Fibroblast of the aortic adventitia (primary cell): Measurements from ENCODE around the gene GPER1. TPM values are rescaled to one million over a fixed set of nuclear protein-coding genes. Genes with fewer than 3 reads are reported as not detected.

Source experiments
- DNase-seq: peaks from one replicate; pipeline ENCODE4 v3.0.0-alpha.2; 2010; ENCODE audit warnings: low read depth
- H3K4me3 ChIP-seq: 2 replicates; pipeline ENCODE4 v1.5.1; 2011; ENCODE audit warnings: low read depth, mild to moderate bottlenecking, control low read depth, low read length, moderate library complexity
- CTCF ChIP-seq: IDR thresholded peaks from 2 replicates; pipeline ENCODE4 v1.5.1; 2011; ENCODE audit warnings: mild to moderate bottlenecking, low read length, control low read depth, inconsistent platforms; ENCODE audit not compliant: insufficient read depth
- total RNA-seq: library from RNA; depleted of rRNA; stranded (reverse); fragments of >200 nt; gene quantifications from 2 replicates; pipeline ENCODE4 v1.2.3, GENCODE V29; 2012; ENCODE audit warnings: low replicate concordance

GPER1 gene
- total RNA-seq, 1 donor = 6.4 TPM

GRCh38 chr7:1104516-1105179, 16.7 kb downstream of the GPER1 start:
- DNase-seq = no peak
- no peak for TF ChIP-seq CTCF
- no peak overlapping the region for H3K4me3 ChIP-seq

- no peak overlapping the region for H3K4me3 ChIP-seq
- no peak for DNase-seq
- TF ChIP-seq CTCF = no peak
Measured at GRCh38 chr7:1105189-1105588, 17.3 kb downstream of the GPER1 start.

GRCh38 chr7:1106063-1106792, 18.3 kb downstream of the GPER1 start:
- TF ChIP-seq CTCF = no peak
- H3K4me3 ChIP-seq = no peak overlapping the region
- no peak for DNase-seq

GRCh38 chr7:1106793-1107421, 19.0 kb downstream of the GPER1 start:
- DNase-seq = no peak
- no peak for TF ChIP-seq CTCF
- H3K4me3 ChIP-seq = no peak overlapping the region

- TF ChIP-seq CTCF = no peak
- H3K4me3 ChIP-seq = no peak overlapping the region
- DNase-seq = no peak
Measured at GRCh38 chr7:1108264-1108920, 20.5 kb downstream of the GPER1 start.

- TF ChIP-seq CTCF = no peak
- DNase-seq = no peak
- H3K4me3 ChIP-seq = no peak overlapping the region
Measured at GRCh38 chr7:1109581-1110310, 21.8 kb downstream of the GPER1 start.
